Measurements from ENCODE around the gene PDZD2.

Gene PDZD2

GRCh38 chr5:32150366-32150765 is 511.4 kb downstream of the PDZD2 start:
- Histone ChIP-seq H3K27ac (no peak overlapping the region), H3K4me3 (no peak overlapping the region)
- no peak for TF ChIP-seq CTCF (IDR thresholded peaks at IDR 0.05)
- DNase-seq (ENCODE audit: low spot score) = no peak

- no peak overlapping the region for H3K4me3 ChIP-seq
- no peak for DNase-seq (ENCODE audit: low spot score)
- no peak for TF ChIP-seq CTCF (IDR thresholded peaks at IDR 0.05)
- H3K27ac ChIP-seq = no peak overlapping the region
Observed at GRCh38 chr5:32151198-32151597, 512.3 kb downstream of the PDZD2 start.

DNA sequence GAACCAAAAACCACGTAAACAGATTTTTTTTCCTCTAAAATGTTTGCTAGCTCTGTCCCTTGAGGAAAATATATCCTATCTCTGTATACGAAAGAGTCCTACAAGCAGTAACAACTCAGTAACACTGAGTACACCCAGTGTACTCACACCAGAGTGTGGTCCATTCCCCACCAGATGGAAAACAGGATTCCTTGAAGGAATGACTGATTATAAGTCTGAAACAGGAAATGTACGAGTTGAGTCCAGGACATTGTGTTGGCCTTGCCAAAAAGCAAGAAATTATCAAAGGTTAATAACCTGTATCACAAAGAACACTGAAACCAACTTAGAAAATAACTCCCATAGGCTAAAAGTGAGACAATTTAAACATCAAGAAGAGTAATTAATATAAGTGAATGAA is 514.8 kb downstream of the PDZD2 start:
- no peak for TF ChIP-seq CTCF (IDR thresholded peaks at IDR 0.05)
- DNase-seq (ENCODE audit: low spot score) = no peak
- Histone ChIP-seq H3K27ac (no peak overlapping the region), H3K4me3 (peak overlapping the region; percentile 12)

DNA sequence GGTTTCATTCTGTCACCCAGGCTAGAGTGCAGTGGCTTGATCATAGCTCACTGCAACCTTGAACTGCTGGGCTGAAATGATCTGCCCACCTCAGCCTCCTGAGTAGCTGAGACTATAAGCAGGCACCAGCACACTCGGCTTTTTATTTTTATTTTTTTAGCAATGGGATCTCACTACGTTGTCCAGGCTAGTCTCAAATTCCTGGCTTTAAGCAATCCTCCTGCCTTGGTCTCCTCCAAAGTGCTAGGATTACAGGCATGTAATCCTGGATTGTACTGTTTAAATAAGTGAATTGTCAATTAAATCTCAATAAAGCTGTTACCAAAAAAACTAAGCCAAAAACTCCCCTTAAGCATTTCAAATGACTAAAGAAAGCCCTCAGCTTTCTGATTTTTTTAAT is 516.3 kb downstream of the PDZD2 start:
- TF ChIP-seq CTCF (IDR thresholded peaks at IDR 0.05) = no peak
- Histone ChIP-seq H3K27ac (no peak overlapping the region), H3K4me3 (no peak overlapping the region)
- DNase-seq (ENCODE audit: low spot score) = no peak

DNA sequence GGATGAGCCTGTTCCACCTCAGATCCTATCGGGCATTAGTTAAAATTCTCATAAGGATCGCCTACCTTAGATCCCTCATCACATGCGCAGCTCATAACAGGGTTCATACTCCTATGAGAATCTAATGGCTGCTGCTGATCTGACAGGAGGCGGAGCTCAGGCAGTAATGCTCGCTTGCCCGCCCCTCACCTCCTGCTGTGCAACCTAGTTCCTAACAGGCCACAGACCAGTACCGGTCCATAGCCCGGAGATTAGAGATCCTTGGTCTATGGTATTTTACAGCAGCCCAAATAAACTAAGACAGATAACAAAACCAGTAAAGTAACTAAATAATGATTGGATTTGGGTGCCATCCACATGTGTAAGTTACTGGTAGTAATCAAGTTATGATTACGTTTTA is 517.7 kb downstream of the PDZD2 start:
- no peak for TF ChIP-seq CTCF (IDR thresholded peaks at IDR 0.05)
- no peak for DNase-seq (ENCODE audit: low spot score)
- no peak overlapping the region for H3K27ac ChIP-seq
- no peak overlapping the region for H3K4me3 ChIP-seq

- no peak overlapping the region for H3K4me3 ChIP-seq
- TF ChIP-seq CTCF (IDR thresholded peaks at IDR 0.05) = no peak
Observed at GRCh38 chr5:32157078-32157477, 518.1 kb downstream of the PDZD2 start.

GRCh38 chr5:32158679-32158975 is 519.7 kb downstream of the PDZD2 start:
- Histone ChIP-seq H3K4me3 (no peak overlapping the region), H3K27ac (no peak overlapping the region)
- no peak for DNase-seq (ENCODE audit: low spot score)
- TF ChIP-seq CTCF (IDR thresholded peaks at IDR 0.05) = no peak

More at GRCh38 chr5:32157078-32157477, 518.1 kb downstream of the PDZD2 start:
- no peak for DNase-seq (ENCODE audit: low spot score)
- no peak overlapping the region for H3K27ac ChIP-seq
